KOPT-K1 (cell line): ENCODE results near the gene PCBP3.
"Not testable (repeated sequence)": the region's sequence is repeated elsewhere in the genome, so short reads cannot be mapped to it uniquely, and the experiment has no call there.

Experiments
- H3K27ac ChIP-seq: fragments of 200-600 bp; sonication (generic); 2 replicates; pipeline ENCODE4 v1.5.1; 2016; ENCODE audit warnings: antibody characterized with exemption, mild to moderate bottlenecking, low read depth, low read length; ENCODE audit not compliant: poor library complexity, severe bottlenecking
- H3K36me3 ChIP-seq: fragments of 200-600 bp; sonication (generic); 2 replicates; pipeline ENCODE4 v1.5.1; 2017; ENCODE audit warnings: antibody characterized with exemption, mild to moderate bottlenecking, low read length, moderate library complexity; ENCODE audit not compliant: insufficient read depth
- H3K9me3 ChIP-seq: fragments of 200-600 bp; sonication (generic); 2 replicates; pipeline ENCODE4 v1.5.1; 2017; ENCODE audit warnings: antibody characterized with exemption, low read length, mild to moderate bottlenecking; ENCODE audit not compliant: insufficient read depth, poor library complexity, severe bottlenecking

Gene PCBP3

GRCh38 chr21:45797338-45797737, 153.8 kb downstream of the PCBP3 start:
- Histone ChIP-seq H3K36me3 (no peaks in the 10 kb centered on the region), H3K27ac (no peak overlapping the region)

GRCh38 chr21:45799765-45800338, 156.3 kb downstream of the PCBP3 start:
- Histone ChIP-seq H3K27ac (no peak overlapping the region), H3K36me3 (no peaks in the 10 kb centered on the region), H3K9me3 (no peaks in the 10 kb centered on the region)

More at GRCh38 chr21:45797338-45797737, 153.8 kb downstream of the PCBP3 start:
- H3K9me3 ChIP-seq, result no peaks in the 10 kb centered on the region

- Histone ChIP-seq H3K9me3 (no peaks in the 10 kb centered on the region), H3K27ac (no peak overlapping the region), H3K36me3 (no peaks in the 10 kb centered on the region)
Measured at GRCh38 chr21:45800339-45801080, 157.0 kb downstream of the PCBP3 start.

- Histone ChIP-seq H3K27ac (no peak overlapping the region), H3K9me3 (no peaks in the 10 kb centered on the region), H3K36me3 (no peaks in the 10 kb centered on the region)
Measured at GRCh38 chr21:45801129-45801964, 157.8 kb downstream of the PCBP3 start.

- H3K9me3 ChIP-seq, result no peaks in the 10 kb centered on the region
- no peak overlapping the region for H3K27ac ChIP-seq
- no peaks in the 10 kb centered on the region for H3K36me3 ChIP-seq
Measured at GRCh38 chr21:45801989-45802388, 158.5 kb downstream of the PCBP3 start.

- Histone ChIP-seq H3K9me3 (no peaks in the 10 kb centered on the region), H3K36me3 (no peaks in the 10 kb centered on the region), H3K27ac (no peak overlapping the region)
Measured at GRCh38 chr21:45802425-45802824, 158.9 kb downstream of the PCBP3 start.

DNA sequence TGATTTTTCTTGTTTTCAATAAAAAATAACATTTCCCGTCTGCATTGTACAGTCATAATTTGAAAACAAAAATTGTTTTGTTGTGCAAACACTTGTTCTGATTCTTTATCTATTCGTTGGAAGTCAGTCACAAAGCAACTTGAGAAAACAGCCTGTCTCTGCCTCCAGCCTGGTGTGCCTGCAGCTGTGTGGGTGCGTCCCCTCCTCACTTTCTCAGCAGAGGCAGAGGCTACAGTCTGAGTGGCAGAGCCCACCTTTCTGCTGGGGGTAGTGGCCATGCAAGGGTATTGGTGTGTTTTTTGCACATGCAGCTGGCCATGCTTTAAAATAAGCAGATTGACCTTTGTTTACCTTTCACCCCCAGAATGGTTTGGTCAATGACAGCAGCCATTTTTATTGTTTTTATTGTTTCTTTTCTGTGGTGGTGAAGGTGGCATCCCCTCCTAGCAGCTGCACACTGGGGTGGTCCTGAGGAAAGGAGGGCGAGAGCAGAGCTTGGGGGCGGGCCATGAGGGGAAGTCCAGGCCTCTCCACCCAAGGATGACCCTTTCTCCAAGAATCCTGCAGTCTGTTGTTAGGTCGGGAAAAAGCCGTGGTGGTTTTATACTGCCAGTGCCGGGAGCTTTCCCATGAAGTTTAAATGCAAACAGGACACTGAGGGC, 159.6 kb downstream of the PCBP3 start:
- no peaks in the 10 kb centered on the region for H3K9me3 ChIP-seq
- H3K27ac ChIP-seq, result peak overlapping the region; percentile 32
- no peaks in the 10 kb centered on the region for H3K36me3 ChIP-seq

DNA sequence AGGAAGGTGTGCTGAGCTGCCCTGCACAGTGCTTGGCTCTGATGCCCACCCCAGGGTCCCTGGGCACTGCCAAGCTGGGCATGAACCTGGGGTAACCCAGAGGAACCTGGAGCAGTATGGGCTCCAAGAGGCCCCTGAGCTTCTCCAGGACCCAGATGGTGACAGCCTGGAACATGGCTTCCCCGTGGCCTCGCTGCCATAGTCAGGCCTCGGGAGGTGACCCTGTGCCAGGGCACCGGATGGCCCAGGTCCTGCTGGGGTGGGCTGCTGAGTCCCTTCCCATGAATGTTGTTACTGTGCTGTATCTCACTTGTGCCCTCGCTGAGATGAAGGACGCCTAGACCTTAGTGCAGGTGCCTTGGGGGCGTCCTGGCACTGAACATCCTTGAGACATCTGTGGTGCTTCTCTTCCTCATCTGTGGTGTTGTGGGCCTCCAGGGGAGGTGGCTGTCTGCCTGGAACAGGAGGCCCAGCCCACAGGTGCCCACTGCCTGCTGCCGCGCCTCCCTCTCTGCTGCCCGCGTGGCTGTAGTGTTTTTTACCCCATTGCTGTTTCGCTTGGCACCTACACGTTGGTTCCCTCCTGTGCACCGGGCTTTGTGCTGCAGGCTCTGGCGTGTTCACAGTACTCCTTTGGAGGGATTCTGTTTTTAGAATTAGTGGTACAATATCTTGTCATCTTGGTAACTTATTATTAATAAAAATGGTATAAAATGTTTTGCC, 160.3 kb downstream of the PCBP3 start:
- peak overlapping the region; percentile 47 for H3K27ac ChIP-seq
- no peaks in the 10 kb centered on the region for H3K9me3 ChIP-seq
- no peaks in the 10 kb centered on the region for H3K36me3 ChIP-seq

- H3K27ac ChIP-seq, result peak overlapping the region; percentile 47
- H3K9me3 ChIP-seq, result no peaks in the 10 kb centered on the region
- no peaks in the 10 kb centered on the region for H3K36me3 ChIP-seq
Measured at GRCh38 chr21:45804809-45805313, 161.3 kb downstream of the PCBP3 start.

DNA sequence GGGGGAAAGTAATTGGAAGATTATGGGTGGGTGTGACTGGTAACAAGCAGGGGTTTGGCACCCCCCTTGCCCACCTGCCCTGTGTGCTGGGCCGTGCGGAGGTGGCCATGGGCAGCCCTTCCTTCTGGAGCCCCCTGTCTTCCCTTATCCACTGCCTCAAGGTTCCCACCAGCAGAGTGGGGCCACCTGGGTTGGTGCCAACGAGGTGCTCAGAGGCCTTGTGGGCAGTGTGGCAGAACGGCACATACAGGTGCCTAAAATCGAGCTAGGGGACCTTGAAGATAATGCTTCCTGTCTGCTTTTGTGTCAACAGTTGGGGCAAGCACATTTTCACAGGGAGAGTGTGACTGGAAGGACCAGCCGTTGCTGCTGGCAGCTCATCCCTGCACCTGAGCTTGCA, 161.8 kb downstream of the PCBP3 start:
- Histone ChIP-seq H3K9me3 (no peaks in the 10 kb centered on the region), H3K27ac (peak overlapping the region; percentile 47), H3K36me3 (no peaks in the 10 kb centered on the region)

- Histone ChIP-seq H3K9me3 (no peaks in the 10 kb centered on the region), H3K27ac (peak overlapping the region; percentile 47), H3K36me3 (no peaks in the 10 kb centered on the region)
Measured at GRCh38 chr21:45806042-45806441, 162.5 kb downstream of the PCBP3 start.

DNA sequence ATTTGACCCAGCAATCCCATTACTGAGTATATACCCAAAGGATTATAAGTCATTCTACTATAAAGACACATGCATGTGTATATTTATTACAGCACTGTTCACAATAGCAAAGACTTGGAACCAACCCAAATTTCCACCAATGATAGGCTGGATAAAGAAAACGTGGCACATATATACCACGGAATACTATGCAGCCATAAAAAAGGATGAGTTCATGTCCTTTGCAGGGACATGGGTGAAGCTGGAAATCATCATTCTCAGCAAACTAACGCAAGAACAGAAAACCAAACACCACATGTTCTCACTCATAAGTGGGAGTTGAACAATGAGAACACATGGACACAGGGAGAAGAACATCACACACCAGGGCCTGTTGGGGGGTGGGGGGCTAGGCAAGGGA, 165.1 kb downstream of the PCBP3 start:
- not testable (repeated sequence) for H3K9me3 ChIP-seq, H3K36me3 ChIP-seq, H3K27ac ChIP-seq

- no peaks in the 10 kb centered on the region for H3K9me3 ChIP-seq
- no peaks in the 10 kb centered on the region for H3K36me3 ChIP-seq
- no peak overlapping the region for H3K27ac ChIP-seq
Measured at GRCh38 chr21:45809421-45809820, 165.9 kb downstream of the PCBP3 start.

- no peaks in the 10 kb centered on the region for H3K36me3 ChIP-seq
- no peaks in the 10 kb centered on the region for H3K9me3 ChIP-seq
- H3K27ac ChIP-seq, result no peak overlapping the region
Measured at GRCh38 chr21:45811136-45811535, 167.6 kb downstream of the PCBP3 start.
